Measurements from ENCODE around the gene BBS12.

BBS12 gene

GRCh38 chr4:122732329-122733026 is at the start of gene BBS12:
BBS12 (plus strand) TSS chr4:122732704; CDS start chr4:122741893, 9,189 bp downstream.
- TF ChIP-seq CTCF (conservative IDR thresholded peaks at IDR 0.05; ENCODE audit: control insufficient read depth, insufficient read depth, low read depth, low read length), result peak; percentile 37
- peak; percentile 99 for DNase-seq (ENCODE audit: low read depth)
- H3K4me3 ChIP-seq (ENCODE audit: control insufficient read depth, low read depth, low read length), result peak within 1 kb of the TSS; percentile 87

DNA sequence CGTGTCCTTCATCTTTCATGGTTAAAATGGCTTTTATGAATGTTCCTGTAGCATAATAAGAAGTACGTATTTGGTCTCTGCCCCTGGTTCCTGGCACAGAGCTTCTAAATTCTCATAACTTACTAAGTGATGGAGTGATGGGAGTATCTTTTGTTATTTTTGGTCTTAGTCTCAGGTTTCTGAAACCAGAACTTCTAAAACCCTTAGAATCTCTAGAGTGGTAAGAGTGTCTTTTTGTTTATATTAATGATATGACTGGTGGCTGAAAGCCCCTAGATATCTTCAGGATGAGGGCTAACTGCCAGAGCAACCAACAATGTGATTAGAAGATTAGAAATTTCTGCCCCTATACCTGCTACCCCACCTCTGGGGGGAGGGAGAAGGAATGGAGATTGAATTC is 45.8 kb upstream of the BBS12 start:
- DNase-seq (ENCODE audit: low read depth), result no peak
- TF ChIP-seq CTCF (conservative IDR thresholded peaks at IDR 0.05; ENCODE audit: control insufficient read depth, insufficient read depth, low read depth, low read length), result no peak

DNA sequence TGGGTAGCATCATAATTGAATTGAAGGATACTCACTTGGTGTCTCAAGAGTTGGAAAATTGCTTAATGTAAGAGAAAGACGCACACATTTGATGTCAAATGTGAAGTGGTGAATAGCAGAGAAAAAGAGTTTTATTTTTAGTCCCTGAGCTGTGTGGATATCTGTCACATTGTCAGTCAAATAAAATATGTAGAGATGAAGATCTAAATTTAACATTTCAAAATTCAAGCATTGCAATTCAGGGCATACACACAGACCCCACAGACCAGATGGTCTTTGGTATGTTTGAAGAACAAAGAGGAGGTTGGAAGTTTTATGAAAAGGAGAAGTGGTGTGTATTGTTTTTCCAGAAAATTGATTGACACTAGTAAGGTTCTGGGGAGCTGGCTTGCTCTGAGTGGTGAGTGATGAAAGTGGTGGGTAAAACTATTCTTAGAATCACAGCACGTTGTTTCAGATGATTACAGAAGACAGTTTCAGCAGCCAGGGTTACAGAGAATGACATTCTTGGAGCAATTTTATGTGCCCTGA is 44.9 kb upstream of the BBS12 start:
- no peak for DNase-seq (ENCODE audit: low read depth)
- TF ChIP-seq CTCF (conservative IDR thresholded peaks at IDR 0.05; ENCODE audit: control insufficient read depth, insufficient read depth, low read depth, low read length), result no peak

More for the DNA sequence above, 45.8 kb upstream of the BBS12 start:
- no peak overlapping the region for H3K4me3 ChIP-seq (ENCODE audit: control insufficient read depth, low read depth, low read length)

DNA sequence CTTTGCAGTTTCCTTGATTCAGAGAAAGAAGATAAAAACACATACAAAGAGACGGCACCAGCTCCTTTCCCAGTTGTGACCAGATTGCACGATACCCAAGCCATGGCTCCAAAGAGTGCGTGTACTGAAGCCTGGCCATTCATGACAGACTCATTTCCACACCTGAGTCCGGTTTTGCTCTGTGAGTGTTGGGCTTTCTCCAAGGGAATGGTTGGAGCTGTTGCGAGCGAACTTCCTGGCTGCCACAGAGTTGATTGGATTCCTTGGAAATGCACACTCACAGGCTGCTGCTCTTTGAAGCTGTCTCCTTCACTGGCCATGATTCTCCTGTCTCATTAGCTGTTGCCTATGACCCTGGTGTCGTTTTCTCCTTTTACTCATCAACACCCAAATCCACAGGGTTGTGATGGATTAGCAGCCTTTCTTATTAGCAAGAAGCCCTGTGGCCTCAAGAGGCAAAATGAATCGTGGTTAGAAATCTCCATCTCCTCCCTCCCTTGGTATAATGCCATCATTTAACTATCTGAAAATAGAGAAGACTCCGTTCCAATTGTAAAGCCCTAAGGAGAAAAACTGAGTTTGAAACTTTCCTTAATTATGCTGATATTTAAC is 43.9 kb upstream of the BBS12 start:
- DNase-seq (ENCODE audit: low read depth), result no peak
- no peak overlapping the region for H3K4me3 ChIP-seq (ENCODE audit: control insufficient read depth, low read depth, low read length)

More for the DNA sequence above, 44.9 kb upstream of the BBS12 start:
- H3K4me3 ChIP-seq (ENCODE audit: control insufficient read depth, low read depth, low read length), result no peak overlapping the region

DNA sequence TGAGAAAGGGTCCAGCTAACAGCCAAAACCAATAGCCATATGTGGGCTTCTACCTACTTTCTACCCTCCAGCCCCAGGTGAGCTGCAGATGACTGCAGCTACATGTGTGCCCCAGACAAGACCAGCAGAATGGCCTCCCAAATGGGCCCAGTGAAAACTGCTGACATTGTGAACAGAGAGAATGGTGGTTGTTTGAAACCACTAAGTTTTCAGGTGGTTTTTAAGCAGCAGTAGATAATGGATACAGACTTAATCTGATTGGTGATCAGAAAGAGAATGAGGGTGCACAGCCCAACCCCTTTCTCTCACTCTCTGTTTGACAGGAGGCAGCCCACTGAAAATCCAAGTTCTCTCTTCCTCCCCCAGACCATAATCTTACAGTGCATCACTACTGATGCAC is 42.5 kb upstream of the BBS12 start:
- TF ChIP-seq CTCF (conservative IDR thresholded peaks at IDR 0.05; ENCODE audit: control insufficient read depth, insufficient read depth, low read depth, low read length), result no peak
- DNase-seq (ENCODE audit: low read depth), result no peak

More for the DNA sequence above, 43.9 kb upstream of the BBS12 start:
- no peak for TF ChIP-seq CTCF (conservative IDR thresholded peaks at IDR 0.05; ENCODE audit: control insufficient read depth, insufficient read depth, low read depth, low read length)

DNA sequence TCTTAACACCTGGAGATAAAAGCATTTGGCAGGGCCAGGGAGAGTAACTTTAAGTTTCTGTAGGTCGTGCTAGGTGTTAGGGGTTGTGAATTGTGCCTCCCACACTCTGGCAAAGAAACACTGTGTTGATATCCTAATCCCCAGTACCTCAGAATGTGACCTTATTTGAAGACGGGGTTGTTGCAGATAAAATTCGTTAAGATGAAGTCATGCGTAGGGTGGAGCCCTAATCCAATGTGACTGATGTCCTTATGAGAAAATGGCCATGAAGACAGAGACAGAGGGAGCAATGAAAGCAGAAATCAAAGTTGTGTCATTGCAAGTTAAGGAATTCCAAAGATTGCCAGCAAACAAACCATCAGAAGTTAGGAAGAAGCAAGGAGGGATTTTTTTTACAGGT is 40.5 kb upstream of the BBS12 start:
- TF ChIP-seq CTCF (conservative IDR thresholded peaks at IDR 0.05; ENCODE audit: control insufficient read depth, insufficient read depth, low read depth, low read length), result no peak
- DNase-seq (ENCODE audit: low read depth), result no peak
- H3K4me3 ChIP-seq (ENCODE audit: control insufficient read depth, low read depth, low read length), result no peak overlapping the region

More for the DNA sequence above, 42.5 kb upstream of the BBS12 start:
- H3K4me3 ChIP-seq (ENCODE audit: control insufficient read depth, low read depth, low read length), result no peak overlapping the region
